Measurements from ENCODE around the gene PCDHA9. TPM values are rescaled to one million over a fixed set of nuclear protein-coding genes. Genes with fewer than 3 reads are reported as not detected.

The PCDHA9 gene
- total and polyA plus RNA-seq, 4 donors: 0.49 to 0.68 TPM; not detected in 2

- H3K9me3 ChIP-seq (ENCODE audit: control insufficient read depth in 4 of 4, insufficient read depth in 3 of 4, low read length in 3 of 4): peaks cover 2 to 23% (median 4%) of the 10 kb centered on the region in 4 donors
- no peaks in the 10 kb centered on the region for H3K27me3 ChIP-seq (ENCODE audit: control insufficient read depth in 3 of 3, insufficient read depth in 3 of 3, low read length in 2 of 3)
- H3K4me3 ChIP-seq: no peak overlapping the region
- peaks cover 0 to 2% (median 0%) of the 10 kb centered on the region in 5 donors for H3K4me1 ChIP-seq (ENCODE audit: control insufficient read depth in 5 of 5, insufficient read depth in 5 of 5, low read length in 5 of 5)
- WGBS, 2 donors: 47 to 52% methylated on average over 37 of the region's 37 CpGs
- ATAC-seq (ENCODE audit: insufficient read depth, low FRiP score): no peak
- TF ChIP-seq CTCF (IDR thresholded peaks at IDR 0.05; ENCODE audit: control extremely low read depth, extremely low read depth): no peak
- no peak for DNase-seq
- H3K36me3 ChIP-seq (ENCODE audit: control insufficient read depth in 4 of 4, insufficient read depth in 4 of 4, low read length in 4 of 4): no peaks in the 10 kb centered on the region
- H3K9ac ChIP-seq (ENCODE audit: insufficient read depth in 1 of 2, low read length in 2 of 2): no peak overlapping the region
- no peak overlapping the region for H3K27ac ChIP-seq (ENCODE audit: low read depth in 1 of 2, low read length in 1 of 2)
These were observed 29.0 kb downstream of the PCDHA9 start for GRCh38 chr5:140877262-140877581.

- H3K36me3 ChIP-seq (ENCODE audit: control insufficient read depth in 4 of 4, insufficient read depth in 4 of 4, low read length in 4 of 4): no peaks in the 10 kb centered on the region
- 15 to 18% methylated on average over 32 to 35 of the region's 35 CpGs for WGBS, 2 donors
- H3K4me3 ChIP-seq: no peak within 1 kb of the TSS
- peak; percentile 15 for TF ChIP-seq CTCF (IDR thresholded peaks at IDR 0.05; ENCODE audit: control extremely low read depth, extremely low read depth)
- H3K9me3 ChIP-seq (ENCODE audit: control insufficient read depth in 4 of 4, insufficient read depth in 3 of 4, low read length in 3 of 4): peaks cover 4 to 26% (median 7%) of the 10 kb centered on the region in 4 donors
- no peak within 1 kb of the TSS for H3K27ac ChIP-seq (ENCODE audit: low read depth in 1 of 2, low read length in 1 of 2)
- DNase-seq: peak; percentile 29 to 58 (median 49)
- H3K9ac ChIP-seq (ENCODE audit: insufficient read depth in 1 of 2, low read length in 2 of 2): no peak within 1 kb of the TSS
- peaks cover 0 to 8% (median 0%) of the 10 kb centered on the region in 3 donors for H3K27me3 ChIP-seq (ENCODE audit: control insufficient read depth in 3 of 3, insufficient read depth in 3 of 3, low read length in 2 of 3)
- peaks cover 0 to 5% (median 0%) of the 10 kb centered on the region in 5 donors for H3K4me1 ChIP-seq (ENCODE audit: control insufficient read depth in 5 of 5, insufficient read depth in 5 of 5, low read length in 5 of 5)
- peak; percentile 62 for ATAC-seq (ENCODE audit: insufficient read depth, low FRiP score)
These were observed 33.9 kb downstream of the PCDHA9 start, which contains the start of gene PCDHA13 for GRCh38 chr5:140881889-140882590. Gene PCDHA13, plus strand, starts transcription at chr5:140882124. Its CDS starts 145 bp downstream, at chr5:140882269.

- Histone ChIP-seq H3K4me3 (no peak overlapping the region), H3K9me3 (ENCODE audit: control insufficient read depth in 4 of 4, insufficient read depth in 3 of 4, low read length in 3 of 4) (peaks cover 4 to 20% (median 7%) of the 10 kb centered on the region in 4 donors), H3K36me3 (ENCODE audit: control insufficient read depth in 4 of 4, insufficient read depth in 4 of 4, low read length in 4 of 4) (no peaks in the 10 kb centered on the region), H3K27ac (ENCODE audit: low read depth in 1 of 2, low read length in 1 of 2) (no peak overlapping the region), H3K4me1 (ENCODE audit: control insufficient read depth in 5 of 5, insufficient read depth in 5 of 5, low read length in 5 of 5) (peaks cover 0 to 5% (median 0%) of the 10 kb centered on the region in 5 donors), H3K9ac (ENCODE audit: insufficient read depth in 1 of 2, low read length in 2 of 2) (no peak overlapping the region), H3K27me3 (ENCODE audit: control insufficient read depth in 3 of 3, insufficient read depth in 3 of 3, low read length in 2 of 3) (peaks cover 0 to 8% (median 0%) of the 10 kb centered on the region in 3 donors)
- peak; percentile 27 for ATAC-seq (ENCODE audit: insufficient read depth, low FRiP score)
- WGBS, 2 donors: 15 to 19% methylated on average over 12 of the region's 12 CpGs
- no peak for TF ChIP-seq CTCF (IDR thresholded peaks at IDR 0.05; ENCODE audit: control extremely low read depth, extremely low read depth)
- DNase-seq: peak in 2 of 3 donors; percentile 1 to 9
These were observed 34.4 kb downstream of the PCDHA9 start for GRCh38 chr5:140882591-140882899.
